GM18502 (cell line): ENCODE results near the gene FARSA.
"Not testable (repeated sequence)": the region's sequence is repeated elsewhere in the genome, so short reads cannot be mapped to it uniquely, and the experiment has no call there.

Experiments used
- ATAC-seq: cut with Tn5 transposase; IDR thresholded peaks from one replicate; pipeline ENCODE4 v1.9.1; 2021; ENCODE audit warnings: mild to moderate bottlenecking; ENCODE audit not compliant: unreplicated experiment, poor library complexity

FARSA gene

DNA sequence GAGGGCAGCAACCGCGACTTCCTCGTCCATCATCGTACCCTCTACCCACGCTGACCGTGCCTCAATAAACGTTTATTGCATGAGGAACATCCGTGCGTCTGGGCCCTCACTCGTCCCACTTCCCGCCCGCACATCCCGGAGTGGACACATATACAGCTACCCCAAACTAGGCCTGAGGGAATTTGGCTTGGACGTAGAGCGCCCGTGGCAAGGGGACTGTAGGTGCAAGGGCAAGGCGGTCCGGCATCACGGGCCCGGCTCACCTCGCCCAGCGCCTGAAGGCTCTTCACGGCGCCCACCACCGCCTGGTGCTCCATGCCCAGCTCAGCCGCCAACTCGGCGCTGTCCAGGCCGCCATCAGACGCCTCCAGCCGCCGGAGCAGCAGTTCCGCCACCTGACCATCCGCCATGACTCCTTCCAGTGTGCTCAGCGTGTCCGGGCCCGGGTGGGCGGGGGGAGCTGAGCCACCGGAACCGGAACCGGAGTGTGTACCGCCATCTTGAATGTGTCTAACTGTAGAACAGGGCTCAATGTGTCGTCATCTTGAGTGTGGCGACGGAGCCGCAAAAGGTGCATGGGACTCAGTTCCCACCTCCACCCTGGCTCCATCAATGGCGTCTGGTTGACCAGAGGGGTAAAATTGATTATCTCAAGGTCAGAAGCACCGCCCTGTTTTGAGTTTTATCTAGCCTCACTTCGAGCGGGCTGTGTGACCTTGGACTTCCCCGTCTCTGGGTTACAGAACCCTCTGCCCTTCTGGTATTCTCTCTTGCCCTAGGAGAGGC lies at the start of gene FARSA:
Gene FARSA, minus strand, starts transcription at position 425 of the 786 bp plus-strand sequence. Its CDS starts 15 bp downstream, at position 410.
- peak; percentile 44 for ATAC-seq

DNA sequence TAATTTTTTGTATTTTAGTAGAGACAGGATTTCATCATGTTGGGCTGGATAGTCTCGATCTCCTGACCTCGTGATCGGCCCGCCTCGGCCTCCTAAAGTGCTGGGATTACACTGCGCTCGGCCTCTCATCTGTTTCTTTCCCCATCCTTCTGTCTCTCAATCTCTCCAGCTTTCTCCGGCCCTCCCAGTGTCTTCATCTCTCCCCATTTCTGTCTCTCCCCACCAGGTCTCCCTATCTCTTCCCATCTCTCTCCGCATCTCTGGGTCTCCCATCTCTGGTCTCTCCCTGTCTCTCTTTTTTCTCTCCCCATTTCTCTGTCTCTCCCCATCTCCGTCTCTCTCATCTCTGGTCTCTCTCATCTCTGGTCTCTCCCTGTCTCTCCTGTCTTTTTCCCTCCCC lies 49.6 kb upstream of the FARSA start:
- ATAC-seq = no peak

DNA sequence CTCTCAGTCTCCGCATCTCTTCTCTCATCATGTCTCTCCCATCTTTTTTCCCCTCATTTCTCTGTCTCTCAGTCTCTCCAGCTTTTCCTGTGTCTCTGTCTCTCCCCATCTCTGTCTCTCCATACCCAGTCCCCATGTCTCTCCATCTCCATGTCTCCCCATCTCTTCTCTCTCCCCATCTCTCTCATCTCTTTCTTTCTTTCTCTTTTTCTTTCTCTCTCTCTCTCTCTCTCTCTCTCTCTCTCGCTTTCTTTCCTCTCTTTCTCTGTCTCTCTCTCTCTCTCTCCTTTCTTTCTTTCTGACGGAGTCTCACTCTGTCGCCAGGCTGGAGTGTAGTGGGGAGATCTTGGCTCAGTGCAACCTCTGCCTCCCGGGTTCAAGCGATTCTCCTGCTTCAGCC lies 49.1 kb upstream of the FARSA start:
- no peak for ATAC-seq

DNA sequence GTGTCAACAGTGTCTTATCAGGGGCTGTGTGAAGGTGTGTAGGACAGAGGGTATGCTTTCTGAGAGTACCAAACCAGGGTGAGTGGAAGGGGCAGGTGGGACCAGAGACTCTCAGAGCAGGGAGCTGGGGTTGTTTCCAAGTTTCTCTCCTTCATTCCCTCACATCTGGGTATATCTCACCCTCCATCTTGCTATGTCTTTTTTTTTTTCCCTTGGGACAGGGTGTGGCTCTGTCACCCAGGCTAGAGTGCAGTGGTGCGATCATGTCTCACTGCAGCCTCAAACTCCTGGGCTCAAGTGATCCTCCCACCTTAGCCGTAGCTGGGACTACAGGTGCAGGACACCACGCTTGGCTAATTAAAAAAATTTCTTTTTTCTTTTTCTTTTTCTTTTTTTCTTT lies 46.5 kb upstream of the FARSA start:
- ATAC-seq = no peak

DNA sequence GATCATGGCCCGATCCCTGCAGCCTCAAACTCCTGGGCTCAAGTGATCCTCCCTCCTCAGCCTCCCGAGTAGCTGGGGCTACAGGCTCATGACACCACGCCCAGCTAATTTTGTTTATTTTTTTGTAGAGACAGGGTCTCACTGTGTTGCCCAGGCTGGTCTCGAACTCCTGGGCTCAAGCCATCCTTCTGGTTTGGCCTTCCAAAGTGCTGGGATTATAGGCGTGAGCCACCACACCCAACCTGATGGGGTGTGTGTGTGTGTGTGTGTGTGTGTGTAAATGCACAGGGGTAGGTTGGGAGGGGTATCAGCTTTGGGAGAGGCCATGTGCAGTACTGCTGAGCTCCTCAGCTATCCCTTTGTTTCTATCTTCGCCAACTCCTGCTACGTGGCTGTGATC lies 42.6 kb upstream of the FARSA start:
- not testable (repeated sequence) for ATAC-seq

DNA sequence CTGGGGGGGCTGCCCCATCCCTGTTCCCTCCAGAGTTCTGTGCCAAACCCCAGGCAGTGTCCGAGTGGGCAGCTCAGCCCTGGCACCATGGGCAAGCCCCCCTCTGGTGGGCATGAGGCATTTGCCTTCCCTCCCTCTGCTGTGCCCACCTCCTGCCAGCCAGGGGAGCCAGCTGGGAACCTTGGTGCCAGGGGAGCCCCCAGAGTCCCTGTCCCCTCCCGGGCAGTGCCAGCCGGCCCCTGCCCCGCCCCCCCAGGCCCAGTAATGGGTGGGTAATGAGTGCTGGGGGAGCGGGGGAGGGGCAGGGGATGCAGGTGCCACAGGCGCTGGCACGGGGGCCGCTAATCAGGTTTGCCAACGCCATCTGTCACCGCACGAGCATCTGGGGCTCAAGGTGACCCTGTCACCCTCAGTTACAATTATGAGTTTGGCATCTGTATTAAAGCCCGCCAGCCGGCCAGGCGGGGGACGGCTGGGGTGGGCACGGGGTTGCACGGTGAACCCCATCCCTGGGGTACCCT lies 41.8 kb upstream of the FARSA start:
- ATAC-seq = no peak

DNA sequence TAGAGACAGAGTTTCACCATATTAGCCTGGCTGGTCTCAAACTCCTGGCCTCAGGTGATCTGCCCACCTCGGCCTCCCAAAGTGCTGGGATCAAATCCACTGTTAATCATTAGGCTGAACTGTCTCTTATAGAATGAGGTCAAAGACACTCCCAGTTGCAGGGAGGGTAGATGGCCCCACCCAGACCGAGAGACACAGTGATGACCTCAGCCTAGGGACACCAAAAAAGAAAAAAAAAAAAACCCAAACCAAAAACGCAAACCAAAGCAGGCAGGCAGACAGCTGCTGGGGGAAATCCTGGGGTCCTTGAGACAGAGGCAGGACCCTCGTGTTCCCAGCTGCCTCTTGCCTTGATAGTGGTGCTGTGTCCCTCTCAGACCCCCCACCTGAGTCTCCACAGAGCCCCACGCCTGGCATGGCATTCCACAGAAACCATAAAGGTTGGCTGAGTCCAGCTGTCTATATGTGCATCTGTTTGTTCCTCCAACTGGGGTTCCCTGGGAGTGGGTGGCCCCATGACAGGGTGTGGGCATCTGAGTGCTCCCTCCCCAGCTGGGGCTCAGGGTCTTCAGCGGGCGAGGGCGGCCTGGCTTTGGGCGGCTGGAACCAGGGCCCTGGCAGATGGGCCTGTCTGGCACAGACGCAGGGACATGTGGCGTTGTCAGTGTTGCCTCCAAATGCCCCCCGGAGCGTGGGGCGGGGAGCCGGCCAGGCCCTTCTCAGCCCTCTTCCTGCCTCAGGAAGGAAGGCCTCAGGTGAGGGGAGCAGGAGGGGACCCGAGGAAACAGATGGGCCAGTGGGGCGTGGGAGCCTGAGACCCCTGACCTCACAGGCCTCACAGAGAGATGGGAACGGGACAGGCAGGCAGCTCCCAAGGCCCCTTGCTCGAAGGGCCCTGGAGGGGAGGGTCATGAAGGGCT lies 41.0 kb upstream of the FARSA start:
- ATAC-seq = no peak

DNA sequence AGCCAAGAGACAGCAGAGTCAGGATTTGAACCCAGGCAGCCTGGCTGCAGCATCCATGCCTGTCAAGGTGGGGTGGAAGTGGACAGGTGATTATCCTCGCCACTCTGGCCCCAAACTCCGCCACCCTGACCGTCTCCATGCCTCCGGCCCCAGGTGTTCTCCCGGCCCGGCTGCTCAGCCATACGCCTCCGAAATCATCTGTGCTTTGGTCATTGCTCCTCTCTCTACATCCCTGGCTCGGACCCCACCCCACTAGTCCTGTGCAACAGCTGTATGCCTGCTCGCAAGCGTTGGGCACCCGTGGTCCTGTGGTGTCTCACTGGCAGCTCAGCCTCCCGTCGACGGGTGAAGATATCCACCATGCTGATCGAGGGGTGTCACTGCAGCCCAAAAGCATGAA lies 39.7 kb upstream of the FARSA start:
- no peak for ATAC-seq

DNA sequence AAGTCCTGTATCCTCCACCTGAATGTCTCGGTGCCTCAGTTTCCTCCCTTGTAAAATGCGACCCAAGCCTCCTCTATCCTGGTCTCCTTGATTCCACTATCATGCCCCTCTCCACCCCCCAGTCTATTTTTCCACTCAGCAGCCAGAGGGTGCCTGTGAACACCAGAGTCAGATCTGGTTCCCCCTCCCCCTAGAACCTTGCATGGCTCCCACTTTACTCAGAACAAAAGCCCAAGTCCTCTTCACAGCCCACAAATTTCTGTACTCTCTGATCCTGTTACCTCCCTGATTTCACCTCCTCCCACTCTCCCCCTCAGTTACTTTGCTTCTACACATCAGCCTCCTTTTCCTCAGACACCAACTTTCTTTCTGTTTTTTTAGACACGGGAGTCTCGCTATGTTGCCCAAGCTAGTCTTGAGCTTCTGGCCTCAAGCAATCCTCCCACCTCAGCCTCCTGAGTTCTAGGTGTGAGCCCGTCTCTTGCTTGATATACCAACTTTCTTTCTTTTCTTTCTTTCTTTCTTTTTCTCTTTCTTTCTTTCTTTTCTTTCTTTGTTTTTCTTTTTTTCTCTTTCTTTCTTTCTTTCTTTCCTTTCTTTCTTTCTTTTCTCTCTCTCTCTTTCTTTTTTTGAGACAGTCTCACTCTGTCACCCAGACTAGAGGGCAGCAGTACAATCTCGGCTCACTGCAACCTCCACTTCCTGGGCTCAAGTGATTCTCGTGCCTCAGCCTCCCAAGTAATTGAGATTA lies 36.7 kb upstream of the FARSA start:
- no peak for ATAC-seq

DNA sequence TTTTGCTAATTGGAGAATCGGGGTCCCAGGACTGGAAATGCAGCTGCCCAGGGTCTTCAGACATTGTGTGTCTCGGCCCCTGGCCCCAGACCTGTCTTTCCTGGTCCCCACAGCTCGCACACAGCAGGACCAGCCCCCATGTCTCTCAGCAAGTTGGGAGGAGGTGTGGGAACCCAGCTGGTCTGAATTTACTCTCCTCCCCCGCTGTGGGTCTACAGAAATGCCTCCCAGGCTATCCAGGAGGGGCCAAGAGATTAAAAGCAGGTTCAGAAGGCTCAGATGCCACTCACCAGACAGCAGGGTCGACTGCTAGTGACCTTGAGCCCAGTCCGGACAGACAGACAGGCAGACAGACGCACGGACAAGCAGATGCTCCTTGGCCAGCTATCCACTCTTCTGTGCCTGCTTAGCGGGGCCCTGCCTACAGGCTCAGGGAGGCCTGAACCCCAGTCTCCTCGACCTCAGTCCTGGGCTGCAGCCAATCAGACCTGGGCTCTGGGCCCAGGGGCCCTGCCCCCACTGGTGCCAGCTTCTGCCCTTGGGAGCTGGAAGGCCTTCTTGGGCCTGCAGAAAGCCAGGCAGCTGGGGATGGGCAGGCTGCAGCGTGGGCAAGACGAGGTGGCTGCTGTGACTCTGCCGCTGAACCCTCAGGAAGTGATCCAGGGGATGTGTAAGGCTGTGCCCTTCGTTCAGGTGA lies 35.9 kb upstream of the FARSA start, which contains the start of gene DAND5:
Gene DAND5, plus strand, starts transcription at position 285 of the 697 bp plus-strand sequence. Its CDS starts 85 bp downstream, at position 370.
- ATAC-seq = no peak

DNA sequence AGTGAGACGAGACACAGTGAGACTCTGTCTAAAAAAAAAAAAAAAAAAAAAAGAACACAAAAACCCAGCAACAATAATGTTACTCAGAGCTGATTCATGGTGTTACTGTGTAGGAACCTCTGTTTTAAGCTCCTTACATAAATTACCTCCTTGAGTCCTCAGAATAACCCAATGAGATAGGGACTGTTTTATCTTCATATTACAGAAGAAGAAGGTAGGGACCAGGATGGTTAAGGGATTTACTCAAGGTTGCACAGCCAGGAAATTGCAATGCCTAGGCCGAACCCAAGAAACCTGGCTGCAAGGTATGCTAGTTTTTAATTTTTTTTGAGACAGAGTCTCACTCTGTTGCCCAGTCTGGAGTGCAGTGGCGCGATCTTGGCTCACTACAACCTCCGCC lies 34.4 kb upstream of the FARSA start:
- no peak for ATAC-seq

DNA sequence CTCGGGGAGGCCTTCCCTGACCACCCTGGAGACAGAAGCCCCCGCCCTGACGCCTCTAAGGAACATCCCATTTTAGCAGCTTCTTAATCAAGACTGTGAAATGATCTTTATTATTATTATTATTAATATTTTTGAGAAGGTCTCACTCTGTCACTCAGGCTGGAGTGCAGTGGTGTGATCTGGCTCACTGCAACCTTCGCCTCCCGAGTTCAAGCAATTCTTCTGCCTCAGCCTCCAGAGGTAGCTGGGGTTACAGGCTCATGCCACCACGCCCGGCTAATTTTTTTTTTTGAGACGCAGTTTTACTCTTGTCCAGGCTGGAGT lies 32.3 kb upstream of the FARSA start:
- ATAC-seq = no peak

DNA sequence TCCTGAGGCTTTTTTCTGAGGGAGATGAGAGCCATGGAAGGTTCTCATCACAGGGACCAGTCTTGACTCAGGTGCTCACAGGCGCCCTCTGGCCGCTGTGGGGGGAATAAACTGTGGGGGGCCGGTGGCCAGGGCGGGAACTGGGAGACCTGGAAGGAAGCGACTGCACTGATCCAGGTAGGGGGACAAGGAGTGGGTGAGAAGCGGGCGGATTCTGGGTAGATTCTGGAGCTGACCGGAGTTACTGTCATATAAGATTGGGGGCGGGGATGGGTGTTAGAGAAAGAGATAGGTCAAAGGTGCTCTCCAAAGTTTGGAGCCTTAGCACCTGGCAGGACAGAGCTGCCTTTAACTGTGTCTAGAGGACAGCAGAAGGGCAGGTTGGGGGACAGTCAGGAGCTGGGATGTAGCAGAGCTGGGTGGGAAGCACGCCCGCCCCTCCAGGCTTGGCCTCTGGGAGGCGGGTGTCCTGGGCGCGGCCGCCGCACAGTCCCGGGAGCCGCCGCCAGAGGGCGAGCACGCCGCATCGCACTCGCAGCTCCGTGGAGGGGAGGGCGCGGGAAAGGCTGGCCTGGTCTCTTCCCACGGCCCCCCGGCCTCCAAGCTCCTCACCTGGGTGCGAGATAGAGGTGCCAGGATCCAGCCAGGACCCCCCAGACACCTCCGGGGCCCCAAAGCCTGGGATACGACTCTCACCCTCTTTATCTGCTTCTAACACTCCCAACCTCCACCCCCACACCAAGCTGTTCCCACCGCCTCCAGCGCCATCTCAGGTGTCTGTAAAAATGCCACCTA lies 31.7 kb upstream of the FARSA start:
- ATAC-seq = peak; percentile 75

DNA sequence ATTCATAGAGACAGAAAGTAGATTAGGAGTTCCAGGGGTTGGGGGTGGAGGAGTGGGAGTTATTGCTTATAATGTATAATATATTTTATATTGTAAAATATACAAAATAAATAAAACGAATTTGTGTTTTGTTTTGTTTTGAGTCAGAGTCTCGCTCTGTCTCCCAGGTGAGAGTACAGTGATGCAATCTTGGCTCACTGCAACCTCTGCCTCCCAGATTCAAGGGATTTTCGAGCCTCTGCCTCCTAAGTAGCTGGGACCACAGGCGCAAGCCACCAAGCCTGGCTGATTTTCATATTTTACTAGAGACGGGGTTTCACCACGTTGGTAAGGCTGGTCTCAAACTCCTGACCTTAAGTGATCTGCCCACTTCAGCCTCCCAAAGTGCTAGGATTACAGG lies 26.0 kb upstream of the FARSA start:
- no peak for ATAC-seq

DNA sequence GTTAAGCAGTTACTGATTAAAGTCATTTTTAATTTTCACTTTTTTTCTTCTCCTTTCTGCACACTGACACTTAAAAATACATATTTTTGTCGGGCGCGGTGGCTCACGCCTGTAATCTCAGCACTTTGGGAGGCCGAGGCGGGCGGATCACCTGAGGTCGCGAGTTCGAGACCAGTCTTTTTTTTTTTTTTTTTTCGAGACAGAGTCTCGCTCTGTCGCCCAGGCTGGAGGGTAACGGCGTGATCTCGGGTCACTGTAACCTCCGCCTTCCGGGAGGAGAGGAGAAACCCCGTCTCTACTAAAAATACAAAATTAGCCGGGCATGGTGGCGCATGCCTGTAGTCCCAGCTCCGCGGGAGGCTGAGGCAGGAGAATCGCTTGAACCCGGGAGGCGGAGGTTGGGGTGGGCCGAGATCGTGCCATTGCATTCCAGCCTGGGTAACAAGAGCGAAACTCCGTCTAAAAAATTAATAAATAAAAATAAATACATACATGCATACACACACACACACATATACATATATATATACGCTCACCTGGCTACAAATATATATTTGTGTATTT lies 24.0 kb upstream of the FARSA start:
- not testable (repeated sequence) for ATAC-seq

DNA sequence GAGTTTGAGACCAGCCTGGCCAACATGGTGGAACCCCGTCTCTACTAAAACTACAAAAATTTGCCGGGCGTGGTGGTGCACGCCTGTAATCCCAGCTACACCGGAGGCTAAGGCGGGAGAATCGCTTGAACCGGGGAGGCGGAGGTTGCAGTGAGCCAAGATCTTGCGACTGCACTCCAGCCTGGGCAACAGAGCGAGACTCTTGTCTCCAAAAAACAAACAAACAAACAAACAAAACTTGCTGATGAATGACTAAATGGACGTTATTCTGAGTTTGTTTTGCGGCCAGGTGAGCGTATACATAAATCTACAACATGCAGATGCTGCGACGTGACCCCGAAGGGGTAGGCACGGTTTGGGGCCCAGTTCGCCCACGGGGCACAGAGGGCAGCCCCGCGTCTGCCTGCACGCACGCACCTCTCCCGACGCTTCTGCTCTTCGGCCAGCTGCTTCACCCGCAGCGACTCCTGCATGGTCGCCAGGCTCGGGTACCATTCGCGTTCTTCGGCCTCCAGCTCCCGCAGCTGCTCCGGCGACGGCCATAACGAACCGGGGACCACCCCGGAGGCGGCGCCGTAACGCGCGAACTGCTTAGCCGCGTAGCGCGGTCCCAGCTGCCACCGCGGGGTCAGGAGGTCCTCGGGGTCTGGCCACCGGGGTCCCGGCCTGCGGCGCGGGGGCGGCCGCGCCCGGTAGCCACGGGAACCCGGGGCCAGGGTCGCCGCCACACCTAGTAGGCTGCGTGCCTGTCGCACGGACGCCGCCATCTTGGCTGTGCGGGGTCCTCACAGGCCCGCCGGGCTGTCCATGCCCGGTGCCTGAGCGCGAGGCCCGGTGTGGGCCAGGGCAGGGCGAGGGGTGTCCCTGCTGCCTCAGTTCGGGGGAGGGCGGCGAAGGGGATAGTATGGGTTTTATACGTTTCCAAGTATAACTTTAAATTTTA lies 23.2 kb upstream of the FARSA start, which contains the start of gene GADD45GIP1:
Gene GADD45GIP1, minus strand, starts transcription at position 778 of the 943 bp plus-strand sequence. Its CDS starts 11 bp downstream, at position 767.
- peak; percentile 73 for ATAC-seq

DNA sequence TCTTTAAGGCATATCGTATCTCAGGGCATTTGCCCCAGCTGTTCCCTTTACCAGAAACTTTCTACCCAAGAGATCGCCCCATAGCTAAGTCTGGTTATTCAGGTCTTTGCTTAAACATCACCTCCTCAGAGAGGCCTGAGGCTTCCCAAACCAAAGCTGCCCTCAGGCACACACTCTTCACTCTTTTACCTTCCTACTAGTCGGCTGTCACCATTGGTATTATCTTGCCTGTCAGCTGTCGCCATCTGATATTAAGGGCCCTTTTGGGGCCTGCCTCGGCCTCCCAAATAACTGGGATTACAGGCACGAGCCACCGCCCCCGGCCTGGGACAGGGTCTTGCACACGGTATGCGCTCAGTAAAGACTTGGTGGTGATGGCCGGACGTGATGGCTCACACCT lies 22.5 kb upstream of the FARSA start:
- ATAC-seq = no peak

DNA sequence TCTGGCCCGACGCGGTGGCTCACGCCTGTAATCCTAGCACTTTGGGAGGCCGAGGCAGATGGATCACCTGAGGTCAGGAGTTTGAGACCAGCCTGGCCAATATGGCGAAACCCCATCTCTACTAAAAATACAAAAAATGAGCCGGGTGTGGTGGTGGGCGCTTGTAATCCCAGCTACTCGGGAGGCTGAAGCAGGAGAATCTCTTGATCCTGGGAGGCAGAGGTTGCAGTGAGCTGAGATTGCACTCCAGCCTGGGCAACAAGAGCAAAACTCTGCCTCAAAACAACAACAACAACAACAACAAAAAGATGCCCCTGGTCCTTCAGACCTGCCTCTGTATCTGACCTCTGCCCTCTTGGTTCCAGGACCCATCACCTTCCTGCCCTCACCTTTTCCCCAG lies 22.1 kb upstream of the FARSA start:
- not testable (repeated sequence) for ATAC-seq
